ENCODE results near the gene RAD51B. TPM values are rescaled to one million over a fixed set of nuclear protein-coding genes. Genes with fewer than 3 reads are reported as not detected.
"Not testable (repeated sequence)": the region's sequence is repeated elsewhere in the genome, so short reads cannot be mapped to it uniquely, and the experiment has no call there.

RAD51B gene
- total RNA-seq, 1 experiment from 2014 or later = 8.5 TPM

GRCh38 chr14:68031011-68031410 is 211.4 kb downstream of the RAD51B start:
- DNase-seq (ENCODE audit: low read depth, low spot score); CTCF ChIA-PET; BruUV-seq (replicated peaks); H3K4me1 ChIP-seq (ENCODE audit: control insufficient read depth, insufficient read depth, low read length); ATAC-seq; intact Hi-C loops (cut with micrococcal nuclease; ENCODE audit: unreplicated experiment); H3K9me3 ChIP-seq (ENCODE audit: control insufficient read depth, insufficient read depth, low read depth, low read length); H3K36me3 ChIP-seq (ENCODE audit: control insufficient read depth, insufficient read depth, low read length); POLR2A ChIA-PET; H3K27ac ChIP-seq (ENCODE audit: low read length); H3K4me3 ChIP-seq (ENCODE audit: low read depth in 2 of 2, low read length in 2 of 2); in situ Hi-C loops (cut with HindIII; ENCODE audit: low pct_unique_long_range_greater_than_20kb, low sequenced_read_pairs); H3K27me3 ChIP-seq (ENCODE audit: control insufficient read depth, insufficient read depth, low read length): not testable (repeated sequence)

- Histone ChIP-seq H3K4me3 (ENCODE audit: low read depth in 2 of 2, low read length in 2 of 2) (no peak overlapping the region), H3K36me3 (ENCODE audit: control insufficient read depth, insufficient read depth, low read length) (no peaks in the 10 kb centered on the region), H3K27me3 (ENCODE audit: control insufficient read depth, insufficient read depth, low read length) (no peaks in the 10 kb centered on the region), H3K27ac (ENCODE audit: low read length) (no peak overlapping the region), H3K9me3 (ENCODE audit: control insufficient read depth, insufficient read depth, low read depth, low read length) (no peaks in the 10 kb centered on the region; the same call in 1 of the 2 replicates), H3K4me1 (ENCODE audit: control insufficient read depth, insufficient read depth, low read length) (no peaks in the 10 kb centered on the region)
- in situ Hi-C loops (cut with HindIII; ENCODE audit: low pct_unique_long_range_greater_than_20kb, low sequenced_read_pairs) = no loop called here
- TF ChIP-seq CTCF (IDR thresholded peaks at IDR 0.05) (no peak), POLR2AphosphoS5 (IDR thresholded peaks at IDR 0.05; ENCODE audit: low read depth, low read length) (no peak), SIN3A (IDR thresholded peaks at IDR 0.05; ENCODE audit: borderline replicate concordance, insufficient read depth, low read depth, low read length) (no peak), TCF7L2 (IDR thresholded peaks at IDR 0.05; ENCODE audit: low read depth, low read length) (no peak)
- intact Hi-C loops (cut with micrococcal nuclease; ENCODE audit: unreplicated experiment) = no loop called here
- ChIA-PET POLR2A (no interaction called here), CTCF (no interaction called here)
- BruUV-seq (replicated peaks) = no TSS peak
- no peak for DNase-seq (ENCODE audit: low read depth, low spot score)
- no peak for ATAC-seq
Observed at GRCh38 chr14:68032154-68032553, 212.6 kb downstream of the RAD51B start.

GRCh38 chr14:68033336-68033932 is 213.9 kb downstream of the RAD51B start:
- Histone ChIP-seq H3K27ac (ENCODE audit: low read length) (no peak overlapping the region; the same call in 1 of the 2 replicates), H3K9me3 (ENCODE audit: control insufficient read depth, insufficient read depth, low read depth, low read length) (no peaks in the 10 kb centered on the region; the same call in 1 of the 2 replicates), H3K4me3 (ENCODE audit: low read depth in 2 of 2, low read length in 2 of 2) (no peak overlapping the region), H3K4me1 (ENCODE audit: control insufficient read depth, insufficient read depth, low read length) (no peaks in the 10 kb centered on the region), H3K27me3 (ENCODE audit: control insufficient read depth, insufficient read depth, low read length) (no peaks in the 10 kb centered on the region), H3K36me3 (ENCODE audit: control insufficient read depth, insufficient read depth, low read length) (no peaks in the 10 kb centered on the region)
- in situ Hi-C loops (cut with HindIII; ENCODE audit: low pct_unique_long_range_greater_than_20kb, low sequenced_read_pairs) = no loop called here
- CTCF ChIA-PET = no interaction called here
- ATAC-seq = no peak
- POLR2A ChIA-PET = interaction anchor here (0.6 kb wide), 1 partner anchor 14 kb away, joined by 4 read pairs; no protein-coding TSS in a partner anchor
- intact Hi-C loops (cut with micrococcal nuclease; ENCODE audit: unreplicated experiment) = no loop called here
- DNase-seq (ENCODE audit: low read depth, low spot score) = no peak
- no TSS peak for BruUV-seq (replicated peaks)
- TF ChIP-seq TCF7L2 (IDR thresholded peaks at IDR 0.05; ENCODE audit: low read depth, low read length) (no peak), POLR2AphosphoS5 (IDR thresholded peaks at IDR 0.05; ENCODE audit: low read depth, low read length) (no peak), REST (IDR thresholded peaks at IDR 0.05; ENCODE audit: insufficient read depth in 1 of 2, low read depth in 2 of 2, low read length in 1 of 2) (no peak), SIN3A (IDR thresholded peaks at IDR 0.05; ENCODE audit: borderline replicate concordance, insufficient read depth, low read depth, low read length) (no peak), CTCF (IDR thresholded peaks at IDR 0.05) (no peak)
